Glutamatergic neuron (in vitro differentiated cells): Measurements from ENCODE around the gene UTP18. TPM values are rescaled to one million over a fixed set of nuclear protein-coding genes. Genes with fewer than 3 reads are reported as not detected.

Experiments used
- DNase-seq: peaks from one replicate; pipeline ENCODE4 v3.0.0; 2022
- H3K27ac Mint-ChIP-seq: one replicate; pipeline ENCODE4 v1.8.0; 2020; ENCODE audit warnings: mild to moderate bottlenecking, mixed read lengths, inconsistent platforms; ENCODE audit not compliant: unreplicated experiment
- H3K27me3 Mint-ChIP-seq: one replicate; pipeline ENCODE4 v1.8.0; 2020; ENCODE audit warnings: mild to moderate bottlenecking, moderate library complexity, mixed read lengths, inconsistent platforms; ENCODE audit not compliant: unreplicated experiment
- H3K36me3 Mint-ChIP-seq: one replicate; pipeline ENCODE4 v1.8.0; 2020; ENCODE audit warnings: mild to moderate bottlenecking, mixed read lengths, inconsistent platforms; ENCODE audit not compliant: unreplicated experiment
- H3K4me1 Mint-ChIP-seq: one replicate; pipeline ENCODE4 v1.8.0; 2020; ENCODE audit warnings: mild to moderate bottlenecking, low read depth, mixed read lengths, inconsistent platforms; ENCODE audit not compliant: unreplicated experiment
- H3K4me3 Mint-ChIP-seq: one replicate; pipeline ENCODE4 v1.8.0; 2020; ENCODE audit warnings: mild to moderate bottlenecking, mixed read lengths, inconsistent platforms; ENCODE audit not compliant: unreplicated experiment
- H3K9me3 Mint-ChIP-seq: one replicate; pipeline ENCODE4 v1.8.0; 2020; ENCODE audit warnings: mild to moderate bottlenecking, moderate library complexity, mixed read lengths, inconsistent platforms; ENCODE audit not compliant: unreplicated experiment
- total RNA-seq: library from RNA; stranded (reverse); fragmentation: NEBNext Ultra II Directional; extraction: Animal tissue kit (Norgen Biotek cat#: 25700); gene quantifications from one replicate; pipeline ENCODE4 v1.2.1, GENCODE V29; 2021; ENCODE audit not compliant: unreplicated experiment
- TF ChIP-seq, protein P1 (sequence below): fragments of 200-600 bp; sonication (generic); IDR thresholded peaks from one replicate; pipeline ENCODE4 v1.5.0; 2021; ENCODE audit not compliant: partially characterized antibody, unreplicated experiment

Gene UTP18
- total RNA-seq, 1 donor from 2014 or later, result 23.9 TPM

DNA sequence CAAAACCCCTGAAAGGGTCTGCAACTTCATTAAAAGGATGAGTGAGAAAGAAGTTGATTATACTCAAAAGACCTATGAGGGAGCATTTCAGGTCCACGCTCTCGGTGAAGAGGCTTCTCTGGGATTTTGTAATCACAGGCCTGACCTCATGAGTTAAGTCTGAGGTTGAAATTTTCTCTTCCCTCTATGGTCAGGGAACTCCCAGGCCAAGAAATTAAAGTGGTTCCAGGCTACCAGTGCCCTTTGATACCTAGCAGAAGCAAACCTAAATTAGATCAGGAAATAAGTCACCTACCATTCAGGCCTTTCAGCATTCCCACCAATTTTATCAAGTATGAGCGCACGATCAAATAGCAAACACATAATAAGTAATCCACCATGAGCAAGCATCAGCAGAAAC, 28.3 kb upstream of the UTP18 start:
- no peak for DNase-seq
- H3K27me3 Mint-ChIP-seq, result peaks cover 2% of the 10 kb centered on the region
- H3K4me3 Mint-ChIP-seq, result no peak overlapping the region
- TF ChIP-seq, protein P1, sequence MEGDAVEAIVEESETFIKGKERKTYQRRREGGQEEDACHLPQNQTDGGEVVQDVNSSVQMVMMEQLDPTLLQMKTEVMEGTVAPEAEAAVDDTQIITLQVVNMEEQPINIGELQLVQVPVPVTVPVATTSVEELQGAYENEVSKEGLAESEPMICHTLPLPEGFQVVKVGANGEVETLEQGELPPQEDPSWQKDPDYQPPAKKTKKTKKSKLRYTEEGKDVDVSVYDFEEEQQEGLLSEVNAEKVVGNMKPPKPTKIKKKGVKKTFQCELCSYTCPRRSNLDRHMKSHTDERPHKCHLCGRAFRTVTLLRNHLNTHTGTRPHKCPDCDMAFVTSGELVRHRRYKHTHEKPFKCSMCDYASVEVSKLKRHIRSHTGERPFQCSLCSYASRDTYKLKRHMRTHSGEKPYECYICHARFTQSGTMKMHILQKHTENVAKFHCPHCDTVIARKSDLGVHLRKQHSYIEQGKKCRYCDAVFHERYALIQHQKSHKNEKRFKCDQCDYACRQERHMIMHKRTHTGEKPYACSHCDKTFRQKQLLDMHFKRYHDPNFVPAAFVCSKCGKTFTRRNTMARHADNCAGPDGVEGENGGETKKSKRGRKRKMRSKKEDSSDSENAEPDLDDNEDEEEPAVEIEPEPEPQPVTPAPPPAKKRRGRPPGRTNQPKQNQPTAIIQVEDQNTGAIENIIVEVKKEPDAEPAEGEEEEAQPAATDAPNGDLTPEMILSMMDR, result no peak
- no peaks in the 10 kb centered on the region for H3K4me1 Mint-ChIP-seq
- H3K27ac Mint-ChIP-seq, result no peak overlapping the region
- no peaks in the 10 kb centered on the region for H3K36me3 Mint-ChIP-seq
- no peaks in the 10 kb centered on the region for H3K9me3 Mint-ChIP-seq

DNA sequence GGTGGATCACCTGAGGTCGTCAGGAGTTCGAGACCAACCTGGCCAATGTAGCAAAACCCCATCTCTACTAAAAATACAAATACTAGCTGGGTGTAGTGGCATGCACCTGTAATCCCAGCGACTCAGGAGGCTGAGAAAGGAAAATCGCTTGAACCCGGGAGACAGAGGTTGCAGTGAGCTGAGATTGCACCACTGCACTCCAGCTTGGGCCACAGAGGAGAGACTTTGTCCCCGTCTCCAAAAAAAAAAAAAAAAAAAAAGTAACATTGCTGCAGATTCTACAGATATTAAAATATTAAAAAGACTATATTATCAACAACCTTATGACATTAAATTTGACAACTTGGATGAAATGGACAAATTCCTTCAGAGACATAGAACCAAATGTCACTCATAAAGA, 26.2 kb upstream of the UTP18 start:
- Mint-ChIP-seq H3K27ac (no peak overlapping the region), H3K4me1 (no peaks in the 10 kb centered on the region), H3K36me3 (no peaks in the 10 kb centered on the region), H3K4me3 (no peak overlapping the region), H3K9me3 (peaks cover 2% of the 10 kb centered on the region), H3K27me3 (no peaks in the 10 kb centered on the region)
- no peak for DNase-seq
- TF ChIP-seq, protein P1, result no peak

DNA sequence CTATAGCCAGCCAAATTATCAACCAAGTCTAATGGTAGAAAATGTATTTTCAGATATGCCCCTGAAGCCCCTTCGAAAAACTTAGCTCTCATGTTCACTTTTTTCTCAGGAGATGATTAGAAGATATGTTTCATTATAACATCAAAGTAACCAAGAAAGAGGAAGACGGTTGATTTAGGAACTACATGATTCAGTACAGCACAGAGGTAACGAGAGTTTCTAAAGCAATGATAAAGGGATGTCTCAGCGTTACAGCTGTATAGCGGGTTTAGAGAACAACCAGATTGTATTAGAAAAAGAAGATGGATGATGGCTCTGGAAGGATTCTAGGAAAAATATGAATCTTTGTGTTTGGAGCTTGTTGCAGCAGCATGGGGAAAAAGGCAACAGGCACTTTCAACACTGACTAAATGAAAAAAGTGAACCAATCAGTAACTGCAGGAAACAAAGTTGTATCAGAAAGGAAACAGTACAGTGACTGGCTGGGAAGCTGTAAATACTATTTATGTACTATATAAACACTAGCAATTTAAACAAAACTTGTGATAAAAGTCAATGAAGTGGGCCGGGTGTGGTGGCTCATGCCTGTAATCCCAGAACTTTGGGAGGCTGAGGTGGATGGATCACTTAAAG, 22.0 kb upstream of the UTP18 start:
- H3K9me3 Mint-ChIP-seq, result peaks cover 2% of the 10 kb centered on the region
- no peak for DNase-seq
- H3K27me3 Mint-ChIP-seq, result no peaks in the 10 kb centered on the region
- no peak overlapping the region for H3K27ac Mint-ChIP-seq
- no peaks in the 10 kb centered on the region for H3K36me3 Mint-ChIP-seq
- TF ChIP-seq, protein P1, result no peak
- no peaks in the 10 kb centered on the region for H3K4me1 Mint-ChIP-seq
- no peak overlapping the region for H3K4me3 Mint-ChIP-seq

DNA sequence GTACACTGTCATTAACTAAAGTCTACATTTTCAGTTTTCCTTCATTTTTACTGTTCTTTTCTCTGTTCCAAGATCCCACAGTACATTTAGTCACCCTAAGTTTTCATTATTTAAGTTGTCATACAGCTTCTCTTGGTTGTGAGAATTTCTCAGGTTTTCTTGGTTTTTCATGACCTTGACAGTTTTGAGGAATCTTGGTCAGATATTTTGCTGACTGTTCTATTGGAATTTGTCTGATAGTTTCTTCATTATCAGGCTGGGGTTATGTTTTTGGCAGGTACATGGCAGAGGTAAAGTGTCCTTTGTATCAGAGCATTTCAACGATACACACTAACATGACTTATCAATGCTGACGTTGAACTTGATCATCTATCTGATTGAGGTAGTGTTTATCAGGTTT, 20.1 kb upstream of the UTP18 start:
- Mint-ChIP-seq H3K27ac (no peak overlapping the region), H3K4me1 (no peaks in the 10 kb centered on the region), H3K9me3 (peaks cover 2% of the 10 kb centered on the region), H3K4me3 (no peak overlapping the region), H3K27me3 (no peaks in the 10 kb centered on the region), H3K36me3 (no peaks in the 10 kb centered on the region)
- TF ChIP-seq, protein P1, result no peak
- no peak for DNase-seq

DNA sequence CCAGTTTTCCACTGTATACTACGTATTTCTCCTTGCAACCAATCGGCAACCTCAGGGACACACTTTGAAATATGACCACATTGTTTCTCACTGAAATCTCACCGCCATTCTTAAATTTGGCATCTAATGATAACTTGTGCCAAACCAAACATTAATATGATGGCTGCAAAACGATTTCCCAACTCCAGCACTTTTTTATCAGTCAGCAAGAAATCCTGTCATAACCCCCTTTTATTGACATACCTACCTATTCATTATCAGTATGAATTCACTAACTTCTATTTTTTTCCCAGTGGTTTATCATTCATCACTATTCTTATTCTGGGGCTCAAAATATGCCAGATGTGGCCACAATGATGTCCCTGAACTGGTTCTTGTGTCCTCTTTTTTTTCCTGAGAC, 16.3 kb upstream of the UTP18 start:
- no peak for DNase-seq
- Mint-ChIP-seq H3K27me3 (no peaks in the 10 kb centered on the region), H3K36me3 (no peaks in the 10 kb centered on the region), H3K4me3 (no peak overlapping the region), H3K4me1 (no peaks in the 10 kb centered on the region), H3K9me3 (no peaks in the 10 kb centered on the region), H3K27ac (no peak overlapping the region)
- TF ChIP-seq, protein P1, result no peak
